Esophagus muscularis mucosa (tissue), 3 donors: Measurements from ENCODE around the gene ITGBL1.

Source experiments
- CTCF ChIP-seq, 3 experiments: fragments of 200-600 bp in 2 of 3; fragments of 450-650 bp in 1 of 3; sonication (generic) in 2 of 3; IDR thresholded peaks; one replicate each; pipeline ENCODE4 v1.5.1; 2017 to 2019; ENCODE audit warnings: antibody characterized with exemption in 3 of 3, mild to moderate bottlenecking in 2 of 3, moderate library complexity in 1 of 3
- POLR2AphosphoS5 ChIP-seq, 2 donors: sonication (generic); formaldehyde crosslinking; IDR thresholded peaks; one replicate each; pipeline ENCODE4 v1.6.1; 2017; ENCODE audit warnings: antibody characterized with exemption in 2 of 2

GRCh38 chr13:101739382-101740178 lies 287.1 kb downstream of the ITGBL1 start:
- TF ChIP-seq POLR2AphosphoS5 (IDR thresholded peaks at IDR 0.05) (no peak), CTCF (IDR thresholded peaks at IDR 0.05) (no peak)
